ENCODE results near the gene ISYNA1. TPM values are rescaled to one million over a fixed set of nuclear protein-coding genes. Genes with fewer than 3 reads are reported as not detected.

Gene ISYNA1
- total RNA-seq: 8.1 and 9.1 TPM in 2 replicates

DNA sequence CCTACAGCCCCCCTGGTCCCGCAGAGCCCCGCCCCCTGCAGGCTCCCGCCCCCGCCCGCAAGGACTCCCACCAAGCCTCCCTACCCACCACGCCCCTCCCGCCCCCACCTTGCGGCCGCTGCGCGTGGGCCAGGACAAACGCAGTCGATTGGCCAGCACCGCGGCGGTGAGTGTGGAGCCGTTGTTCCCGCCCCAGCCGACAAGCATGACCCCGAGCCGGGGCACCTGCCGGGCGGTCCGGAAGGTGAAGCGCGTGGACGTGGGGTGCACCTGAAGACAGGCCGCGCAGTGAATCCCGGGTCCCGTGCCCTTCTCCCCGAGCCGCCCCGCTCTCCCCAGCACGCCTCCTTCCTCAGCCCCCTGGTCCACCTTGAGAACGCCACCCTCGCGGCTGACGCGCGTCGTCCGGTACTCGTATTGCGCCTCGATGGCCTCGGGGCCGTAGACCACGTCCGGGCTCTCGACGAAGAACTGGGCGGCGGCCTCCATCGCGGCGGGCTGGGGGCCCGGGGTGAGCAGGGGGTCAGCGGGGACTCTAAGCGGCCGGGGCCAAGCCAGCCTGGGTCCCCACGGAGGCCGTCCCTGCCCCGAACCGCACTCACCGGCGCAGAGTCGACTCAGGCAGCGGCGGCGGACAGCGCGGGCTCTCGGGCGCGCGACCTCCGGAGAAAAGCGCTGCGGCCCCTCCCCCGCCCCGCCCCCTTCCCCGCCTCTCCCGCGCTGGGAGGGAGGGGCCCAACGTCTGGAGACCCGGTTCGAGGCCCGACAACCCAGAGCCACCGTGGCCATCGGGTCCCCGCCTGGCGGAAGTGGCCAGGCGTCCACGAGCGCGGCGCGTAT lies at the start of gene ISYNA1:
Gene ISYNA1, minus strand, starts transcription at position 643 of the 840 bp plus-strand sequence. Its CDS starts 154 bp downstream, at position 489.
- intact Hi-C loops (cut with micrococcal nuclease): no loop called here

- intact Hi-C loops (cut with micrococcal nuclease): no loop called here
Observed at GRCh38 chr19:18486746-18487145, 48.8 kb upstream of the ISYNA1 start.

DNA sequence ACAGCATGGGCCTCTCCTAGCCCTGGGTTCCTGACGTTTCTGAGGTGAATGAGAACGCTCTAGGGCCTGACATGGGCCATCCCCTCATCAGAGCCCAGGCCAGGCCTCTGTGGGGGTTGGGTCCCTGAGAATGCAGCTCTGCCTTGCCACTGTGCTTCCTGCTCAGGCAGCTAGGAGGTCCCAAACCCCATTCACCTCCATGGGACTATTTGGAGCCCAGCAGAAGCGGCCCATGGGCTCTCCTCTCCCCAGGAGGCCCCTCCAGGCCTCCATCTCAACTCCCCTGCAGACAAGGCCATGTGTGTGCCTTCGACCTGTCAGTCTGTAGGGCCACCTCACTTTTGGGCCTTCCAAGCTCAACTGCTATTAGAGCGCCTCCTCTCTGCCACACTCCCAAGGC lies 47.1 kb upstream of the ISYNA1 start:
- intact Hi-C loops (cut with micrococcal nuclease): no loop called here

- intact Hi-C loops (cut with micrococcal nuclease): no loop called here
Observed at GRCh38 chr19:18483119-18483890, 45.4 kb upstream of the ISYNA1 start.

- intact Hi-C loops (cut with micrococcal nuclease): no loop called here
Observed at GRCh38 chr19:18481505-18482222, 43.7 kb upstream of the ISYNA1 start.

- intact Hi-C loops (cut with micrococcal nuclease): no loop called here
Observed at GRCh38 chr19:18480006-18480691, 42.2 kb upstream of the ISYNA1 start.

- intact Hi-C loops (cut with micrococcal nuclease): loop anchor here (2.0 kb wide), 1 partner anchor 44 kb away; the partner anchor contains the start of gene ELL
Observed at GRCh38 chr19:18478545-18479311, 40.8 kb upstream of the ISYNA1 start.

DNA sequence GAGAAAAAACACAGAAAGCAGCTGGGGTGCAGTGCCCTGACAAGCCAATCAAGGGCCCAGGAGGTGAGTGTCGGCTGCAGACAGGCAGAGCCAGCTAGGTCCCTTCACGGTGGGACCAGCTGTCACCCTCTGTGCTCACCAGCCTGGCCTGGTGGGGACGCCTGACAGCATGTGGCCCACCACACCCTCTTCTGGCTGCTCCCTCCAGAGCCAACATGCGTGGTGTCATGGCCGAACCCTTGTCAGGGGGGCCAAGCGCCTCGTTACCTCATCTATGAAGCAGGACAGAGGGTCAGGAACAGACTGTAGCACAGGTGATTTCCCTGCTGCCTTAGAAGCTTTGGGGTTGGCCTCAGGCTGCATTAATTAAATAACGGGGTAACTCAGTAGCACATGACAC lies 40.0 kb upstream of the ISYNA1 start:
- intact Hi-C loops (cut with micrococcal nuclease): loop anchor here (2.0 kb wide), 1 partner anchor 45 kb away; the partner anchor contains the start of gene ELL

GRCh38 chr19:18477042-18477779 lies 39.3 kb upstream of the ISYNA1 start:
- intact Hi-C loops (cut with micrococcal nuclease): no loop called here

GRCh38 chr19:18476507-18477041 lies 38.6 kb upstream of the ISYNA1 start:
- intact Hi-C loops (cut with micrococcal nuclease): no loop called here

GRCh38 chr19:18475762-18476331 lies 37.9 kb upstream of the ISYNA1 start:
- intact Hi-C loops (cut with micrococcal nuclease): no loop called here

DNA sequence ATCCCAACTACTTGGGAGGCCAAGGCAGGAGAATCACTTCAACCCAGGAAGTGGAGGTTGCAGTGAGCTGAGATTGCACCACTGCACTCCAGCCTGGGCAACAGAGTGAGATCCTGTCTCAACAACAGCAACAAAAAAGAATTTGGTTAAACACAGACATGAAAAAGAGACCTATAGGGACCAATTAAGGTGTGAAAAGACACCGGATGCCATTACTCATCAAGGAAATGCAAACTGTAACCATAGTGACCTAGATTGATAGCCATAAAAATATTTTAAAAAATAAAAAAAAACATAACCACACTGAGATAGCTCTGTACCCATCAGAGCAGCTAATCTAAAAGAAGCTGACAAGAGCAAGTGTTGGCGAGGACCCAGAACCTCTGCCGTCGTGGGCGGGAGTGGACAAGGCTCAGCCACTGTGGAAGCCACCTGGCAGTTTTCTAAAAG lies 37.1 kb upstream of the ISYNA1 start:
- intact Hi-C loops (cut with micrococcal nuclease): no loop called here

DNA sequence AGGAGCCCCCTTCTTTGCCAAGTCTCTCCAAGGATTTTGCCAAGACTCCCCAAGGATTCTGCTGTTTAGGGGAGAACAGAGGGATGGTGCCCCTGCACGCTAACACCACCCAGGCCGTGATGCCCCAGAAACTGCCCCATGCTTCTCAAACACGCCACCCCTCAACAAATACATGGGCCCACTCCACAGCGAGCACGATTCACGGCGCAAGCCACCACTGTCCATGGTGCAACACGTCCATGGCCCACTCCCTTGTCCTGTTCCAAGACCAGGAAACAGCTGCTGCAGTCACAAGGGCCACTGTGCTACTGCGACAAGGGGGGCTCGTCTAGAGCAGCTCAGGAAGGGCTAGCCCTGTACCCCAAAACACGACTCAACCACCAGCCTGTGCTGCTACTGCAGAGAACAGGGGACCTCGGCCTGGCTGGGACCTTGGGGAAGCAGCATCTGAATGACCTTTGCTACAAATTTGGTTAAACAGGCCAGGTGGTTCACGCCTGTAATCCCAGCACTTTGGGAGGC lies 36.5 kb upstream of the ISYNA1 start:
- intact Hi-C loops (cut with micrococcal nuclease): no loop called here

GRCh38 chr19:18473706-18474087 lies 35.8 kb upstream of the ISYNA1 start:
- intact Hi-C loops (cut with micrococcal nuclease): no loop called here

DNA sequence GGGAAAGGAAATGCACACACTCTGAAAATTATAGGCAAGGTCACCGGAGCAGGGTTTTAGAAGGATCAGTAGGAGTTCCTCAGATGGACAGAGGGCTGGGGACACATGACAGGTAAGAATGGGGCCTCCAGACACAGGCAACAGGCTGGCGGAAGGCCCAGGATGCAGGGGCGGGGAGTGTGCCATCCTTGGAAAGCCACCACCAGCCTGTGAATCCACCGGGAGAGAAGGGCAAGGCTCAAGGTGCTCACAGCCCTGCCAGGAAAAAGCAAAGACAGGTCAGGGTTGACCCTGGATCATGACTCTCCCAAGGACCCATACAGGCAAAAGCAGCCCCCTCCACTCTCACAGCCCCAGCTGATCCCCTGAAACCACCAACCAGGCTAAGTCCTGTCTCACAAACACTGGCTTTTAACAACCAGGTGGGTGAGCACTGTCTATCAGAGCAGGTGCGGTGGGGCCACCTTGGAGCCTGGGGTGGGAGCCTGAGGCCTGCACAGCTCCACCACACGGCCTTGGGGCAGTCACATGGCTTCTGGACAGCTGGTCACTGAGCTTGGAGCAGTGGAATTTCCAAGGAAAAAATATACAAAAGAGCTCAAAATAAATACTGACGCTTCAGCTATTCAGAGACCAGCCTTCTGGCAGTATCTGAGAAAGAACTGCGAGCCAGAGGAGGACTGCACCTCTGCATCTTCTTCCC lies 35.2 kb upstream of the ISYNA1 start:
- intact Hi-C loops (cut with micrococcal nuclease): no loop called here

- intact Hi-C loops (cut with micrococcal nuclease): no loop called here
Observed at GRCh38 chr19:18470787-18471186, 32.9 kb upstream of the ISYNA1 start.

DNA sequence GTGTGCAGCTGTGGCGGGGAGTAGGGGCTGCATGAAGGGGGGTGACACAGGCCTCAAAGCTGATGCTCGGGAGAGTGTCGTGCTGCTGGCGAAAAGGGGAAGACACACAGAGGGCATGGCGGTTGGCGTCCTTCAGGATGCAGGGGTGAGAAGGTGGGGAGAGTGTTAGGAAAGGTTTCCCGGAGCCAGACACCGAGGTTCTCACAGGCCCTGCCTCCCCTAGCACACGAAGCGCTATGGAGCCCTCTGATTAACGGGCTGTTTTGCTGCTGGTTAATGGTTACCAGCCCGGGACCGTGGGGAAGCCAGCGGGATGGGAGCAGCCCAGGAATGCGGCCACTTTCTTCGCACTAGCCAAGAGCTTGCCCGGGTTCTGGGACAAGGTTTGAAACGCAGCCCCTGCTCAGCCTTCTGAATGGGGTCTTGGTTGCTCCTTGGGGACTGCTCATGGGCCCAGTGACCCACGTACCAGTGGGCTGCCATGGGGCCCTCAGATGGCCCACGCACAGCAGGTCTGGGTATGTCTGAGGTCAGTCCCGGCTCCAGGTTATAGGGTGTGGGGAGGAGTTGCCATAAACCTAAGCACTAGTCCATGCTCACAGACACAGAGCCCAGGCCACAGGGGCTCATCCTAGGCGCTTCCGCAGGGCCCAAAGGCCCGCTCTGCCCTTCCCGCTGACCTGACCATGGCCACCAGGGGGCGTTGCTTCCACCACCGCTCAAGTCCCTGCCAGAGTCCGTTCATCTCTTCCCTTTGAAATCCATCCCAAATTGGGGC lies 31.3 kb upstream of the ISYNA1 start:
- intact Hi-C loops (cut with micrococcal nuclease): loop anchor here (1.0 to 2.0 kb wide), 2 partner anchors 51 to 120 kb away; partner anchors contain the start of gene REX1BD
